Activated CD4-positive, alpha-beta T cell treated with anti-CD3 and anti-CD28 coated beads, Interleukin-2, amount 50 U/mL, for 24 hours (primary cell): ENCODE measurements around the gene PRKAG1.

Experiments
- DNase-seq, 2 donors: peaks; one replicate each; pipeline ENCODE4 v3.0.0-alpha.2; 2020; ENCODE audit warnings: low read depth in 1 of 2, low spot score in 1 of 2

Gene PRKAG1

DNA sequence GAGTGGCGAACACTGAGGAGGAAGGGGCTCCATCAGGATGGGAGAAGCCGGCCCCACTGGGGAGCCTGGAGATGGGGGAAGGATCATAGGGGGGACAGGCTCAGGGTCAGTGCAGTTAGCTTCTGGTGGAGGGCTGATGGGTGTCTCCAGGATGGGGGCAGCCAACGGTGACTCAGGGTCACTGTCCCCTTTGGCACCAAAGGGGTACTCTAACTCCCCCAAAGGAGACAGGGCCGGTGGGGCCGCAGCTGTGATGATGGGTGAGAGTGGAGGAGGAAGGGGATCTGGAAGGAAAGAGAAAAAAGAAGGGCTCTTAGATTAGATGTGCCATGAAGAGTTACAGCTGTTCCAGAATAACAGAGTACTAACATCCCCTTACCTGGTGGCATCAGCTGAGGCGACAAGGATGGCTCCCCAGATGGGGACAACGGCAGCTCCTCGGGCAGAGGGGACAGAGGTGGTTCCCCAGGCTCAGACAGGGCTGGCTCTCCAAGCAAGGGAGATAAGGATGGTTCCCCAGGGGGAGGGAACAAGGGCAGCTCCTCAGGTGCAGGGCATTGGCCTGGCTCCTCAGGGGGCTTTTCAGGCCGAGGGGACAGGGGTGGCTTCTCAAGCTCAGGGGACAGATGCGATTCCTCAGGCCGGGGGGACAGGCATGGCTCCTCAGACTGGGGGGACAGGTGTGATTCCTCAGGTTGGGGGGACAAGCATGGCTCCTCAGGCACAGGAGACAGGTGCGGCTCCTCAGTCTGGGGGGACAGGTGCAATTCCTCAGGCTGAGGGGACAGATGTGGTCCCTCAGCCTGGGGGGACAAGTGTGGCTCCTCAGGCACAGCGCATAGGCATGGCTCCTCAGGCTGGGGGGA lies 32.2 kb upstream of the PRKAG1 start:
- no peak for DNase-seq

DNA sequence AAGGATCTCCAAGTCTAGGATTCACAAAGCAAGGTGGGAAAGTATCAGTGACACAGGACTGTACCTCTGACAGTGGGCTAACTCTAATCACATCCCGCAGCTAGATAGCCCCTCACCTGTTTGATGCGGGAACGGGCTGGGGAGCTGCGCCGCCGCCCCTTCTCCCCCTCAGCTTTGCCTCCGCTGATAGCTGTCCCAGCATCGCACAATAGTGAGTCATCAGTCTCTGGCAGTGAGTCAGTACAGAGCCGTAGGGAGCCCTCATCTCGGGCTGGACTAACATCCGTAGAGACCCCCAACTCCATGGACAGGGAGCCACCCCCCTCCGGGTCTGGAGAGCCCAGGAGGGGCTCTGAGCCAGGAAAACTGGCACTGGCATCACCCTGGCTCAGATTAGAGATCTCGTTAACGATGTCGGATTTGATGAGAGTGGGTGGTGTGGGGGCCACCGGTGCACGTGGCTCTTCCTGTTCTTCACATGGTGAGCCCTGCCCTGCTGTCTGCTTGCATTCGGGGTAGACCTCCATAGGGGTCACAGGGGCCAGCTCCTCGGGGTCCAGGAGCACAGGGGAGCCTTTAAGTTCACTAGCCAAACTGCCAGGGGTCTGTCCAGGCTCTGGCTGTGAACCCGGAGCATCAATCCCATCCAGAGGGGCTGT lies 31.1 kb upstream of the PRKAG1 start:
- no peak for DNase-seq

DNA sequence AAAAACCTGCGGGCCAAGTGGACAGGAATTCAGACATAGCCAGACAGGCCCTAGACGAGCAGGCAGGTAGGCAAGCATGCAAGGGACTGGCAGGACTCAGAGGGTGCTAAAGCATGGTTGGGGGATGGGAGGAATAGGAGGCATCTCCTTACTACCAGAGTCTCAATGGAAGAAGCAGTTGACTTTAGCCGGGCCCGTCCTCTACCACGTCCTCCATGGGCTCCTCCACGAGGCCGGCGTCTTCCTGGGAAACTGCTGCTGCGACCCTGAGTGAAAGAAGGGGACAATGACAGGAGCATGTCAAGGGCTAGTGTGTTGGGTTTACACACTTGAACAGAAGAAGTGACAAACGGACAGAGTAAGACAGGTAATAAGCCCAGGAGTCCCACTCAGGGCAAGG lies 30.4 kb upstream of the PRKAG1 start:
- DNase-seq, result no peak

DNA sequence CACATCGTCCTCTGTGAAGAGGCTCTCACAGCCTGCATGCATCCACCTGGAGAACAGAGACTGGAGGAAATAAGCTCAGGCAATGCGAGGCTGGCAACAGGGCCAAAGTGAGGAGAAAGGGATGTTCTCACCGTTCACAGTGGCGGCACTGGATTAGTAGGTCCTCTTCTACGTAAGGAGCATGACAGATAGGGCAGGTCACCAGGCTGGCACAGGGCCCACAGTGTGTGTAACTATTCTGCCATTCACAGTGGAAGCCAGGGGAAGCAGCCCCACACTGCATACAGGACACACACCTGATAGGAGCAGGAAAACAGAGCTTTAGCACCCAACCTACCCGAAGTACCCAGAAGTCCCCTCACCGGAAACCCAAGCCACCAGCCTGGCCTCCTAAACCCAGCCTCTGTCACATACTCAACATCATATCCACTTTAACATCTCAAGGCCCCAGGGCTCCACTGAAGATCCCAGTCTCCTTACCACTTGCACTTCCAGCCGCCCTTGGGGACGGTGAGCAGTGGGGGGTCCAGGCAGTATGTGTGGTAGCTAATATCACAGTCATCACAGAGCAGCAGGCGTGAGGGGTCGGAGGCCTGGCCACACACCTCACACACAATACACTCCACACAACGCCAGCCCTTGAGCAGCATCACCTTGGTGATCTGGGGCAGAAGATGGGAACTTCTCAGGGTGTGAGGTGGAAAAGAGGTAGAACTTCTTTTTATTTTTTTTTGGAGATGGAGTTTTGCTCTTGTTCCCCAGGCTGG lies 27.7 kb upstream of the PRKAG1 start:
- DNase-seq, result no peak

DNA sequence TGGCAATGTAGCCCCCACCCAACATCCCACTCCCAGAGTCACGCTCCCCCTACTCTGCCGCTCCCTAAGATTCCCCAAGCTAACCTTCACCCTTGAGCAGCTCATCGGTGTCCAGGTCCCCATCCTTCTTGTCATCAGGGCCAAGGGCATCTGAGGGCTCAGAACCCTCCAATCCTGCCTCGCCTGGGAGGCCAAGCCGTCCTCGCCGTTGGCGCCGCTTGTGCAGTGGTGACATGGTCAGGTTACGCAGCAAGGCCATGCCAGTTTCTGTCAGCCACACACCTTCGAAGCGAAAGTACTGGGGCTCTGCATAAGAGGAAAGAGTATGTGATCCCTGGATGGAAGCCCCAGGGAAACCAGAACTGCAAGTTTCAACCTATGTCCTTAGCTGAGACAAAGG lies 26.1 kb upstream of the PRKAG1 start:
- DNase-seq, result no peak

DNA sequence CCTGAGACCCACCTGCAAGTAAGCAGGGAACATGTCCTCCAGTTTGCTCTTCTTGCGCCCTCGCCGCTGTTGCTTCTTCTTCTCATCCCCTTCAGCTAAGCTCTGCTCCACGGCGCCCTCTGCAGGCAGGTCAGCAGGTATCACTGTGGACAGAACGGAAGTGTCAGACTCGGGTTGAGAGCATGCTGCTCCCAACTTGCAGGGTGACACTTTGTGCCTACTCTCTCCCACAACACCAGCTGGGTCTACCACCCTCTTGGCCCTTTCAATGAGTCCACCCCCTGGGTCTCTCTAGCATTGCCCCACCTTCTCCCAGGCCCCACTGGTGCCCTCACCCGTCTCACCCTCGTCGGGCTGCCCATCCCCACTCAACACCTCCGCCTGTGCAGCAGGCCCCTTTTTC lies 25.3 kb upstream of the PRKAG1 start:
- DNase-seq, result peak; percentile 56 to 66

DNA sequence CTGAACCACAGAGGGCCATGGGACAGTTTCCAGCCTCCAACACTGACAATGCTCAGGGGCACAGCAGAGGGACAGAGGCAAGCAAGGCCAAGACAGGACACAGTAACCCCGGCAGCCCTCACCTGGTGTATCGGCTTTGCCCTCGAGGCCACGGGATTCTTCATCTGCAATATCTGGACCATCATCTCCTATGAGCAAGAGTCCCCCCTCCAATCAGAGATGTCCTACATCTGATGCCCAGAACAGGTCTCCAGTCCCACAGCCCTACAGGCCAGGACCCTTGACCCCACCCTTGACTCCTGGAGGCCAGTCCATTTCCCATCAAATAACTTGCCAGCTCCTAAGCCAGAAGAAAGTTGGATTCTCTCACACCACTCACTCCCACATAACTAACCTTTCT lies 24.7 kb upstream of the PRKAG1 start:
- DNase-seq, result no peak

DNA sequence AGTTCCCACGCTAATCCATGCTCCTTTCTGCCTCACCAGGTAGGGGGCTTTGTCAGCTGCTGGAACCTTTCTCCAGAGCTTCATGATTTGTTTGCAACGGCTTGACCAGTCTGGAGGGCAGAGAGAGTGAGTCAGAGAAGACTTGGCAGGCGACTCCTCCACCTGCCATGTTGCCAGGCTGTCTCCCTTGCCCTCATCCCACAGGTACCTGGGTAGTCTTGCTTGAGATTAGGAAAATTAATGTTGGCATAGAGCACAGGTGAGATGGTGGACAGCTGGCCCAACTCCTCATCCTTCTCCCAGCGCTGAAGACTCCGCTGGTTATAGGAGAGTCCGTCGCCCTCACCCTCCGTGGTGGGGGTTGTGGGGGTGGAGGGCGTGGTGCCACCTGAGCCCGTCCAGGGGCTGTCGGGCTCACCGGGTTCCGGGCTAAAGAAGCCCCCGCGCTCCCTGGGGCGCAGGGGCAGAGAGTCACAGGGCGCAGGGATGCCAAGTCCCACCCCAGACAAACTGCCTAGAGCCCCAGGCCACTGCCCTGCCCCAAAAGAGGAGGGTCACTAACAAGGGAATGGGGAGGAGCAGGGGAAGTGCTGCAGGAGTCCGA lies 23.4 kb upstream of the PRKAG1 start:
- no peak for DNase-seq

DNA sequence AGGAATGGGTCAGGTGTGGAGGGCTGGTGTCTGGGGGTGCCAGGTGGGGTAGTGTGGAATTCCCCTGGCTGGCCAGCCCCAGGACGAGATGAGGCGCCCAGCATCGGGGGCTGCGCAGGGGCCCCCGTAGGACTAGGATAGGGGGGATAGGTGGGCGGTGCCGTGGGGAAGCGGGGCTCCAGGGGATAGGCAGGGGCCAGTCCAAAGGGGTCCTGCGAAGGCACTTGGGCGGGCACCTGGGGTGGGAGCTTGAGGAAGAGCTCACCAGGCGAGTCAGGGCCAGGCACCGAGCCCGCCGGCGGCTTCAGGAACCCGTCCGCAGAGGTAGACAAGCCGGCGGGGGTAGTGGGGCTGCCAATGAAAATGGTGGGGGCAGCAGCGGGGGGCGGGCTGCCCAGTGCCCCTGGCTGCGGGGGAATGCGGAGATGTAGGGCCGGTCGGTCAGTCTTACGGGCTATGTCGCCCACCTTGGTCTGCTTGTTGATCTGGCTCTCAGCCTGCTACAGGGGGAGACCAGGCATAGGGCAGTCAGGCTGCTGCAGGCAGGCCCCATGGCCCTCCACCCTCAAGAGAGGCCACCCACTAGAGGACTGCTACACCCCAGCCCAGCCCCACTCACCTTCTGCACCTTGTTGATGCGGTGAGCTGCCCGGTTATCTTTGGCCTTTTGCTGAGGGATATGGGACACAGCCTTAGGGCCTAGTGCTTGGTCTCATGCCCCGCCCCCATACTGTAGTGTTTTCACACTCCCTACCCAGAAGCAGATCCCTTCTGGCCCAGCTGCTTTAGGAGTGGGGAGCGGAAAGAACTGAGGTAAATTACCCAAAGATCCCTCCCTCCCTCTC lies 22.7 kb upstream of the PRKAG1 start:
- DNase-seq, result no peak

DNA sequence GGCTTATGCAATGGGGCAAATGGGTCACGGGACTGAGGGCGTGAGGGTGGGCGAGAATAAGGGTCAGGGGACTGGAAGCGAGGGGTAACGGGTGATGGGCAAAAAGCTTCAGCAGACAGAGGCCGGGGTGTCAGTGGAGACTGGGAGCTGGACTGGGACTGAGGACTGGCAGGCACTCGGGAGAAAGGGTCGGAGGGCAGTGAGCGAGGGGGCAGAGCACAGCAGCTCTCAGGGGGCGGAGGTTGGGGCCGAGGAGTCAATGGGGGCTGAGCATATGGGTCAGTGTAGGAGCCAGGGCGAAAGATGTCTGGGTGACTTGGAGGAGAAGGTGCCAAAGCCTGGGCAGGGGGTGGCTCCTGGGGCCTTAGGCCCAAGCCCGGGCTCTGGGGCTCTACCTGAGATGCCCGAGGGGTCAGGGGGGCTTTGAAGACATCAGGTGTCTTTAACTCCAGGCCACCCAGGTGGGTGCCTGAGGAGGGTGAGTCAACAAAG lies 21.8 kb upstream of the PRKAG1 start:
- no peak for DNase-seq

DNA sequence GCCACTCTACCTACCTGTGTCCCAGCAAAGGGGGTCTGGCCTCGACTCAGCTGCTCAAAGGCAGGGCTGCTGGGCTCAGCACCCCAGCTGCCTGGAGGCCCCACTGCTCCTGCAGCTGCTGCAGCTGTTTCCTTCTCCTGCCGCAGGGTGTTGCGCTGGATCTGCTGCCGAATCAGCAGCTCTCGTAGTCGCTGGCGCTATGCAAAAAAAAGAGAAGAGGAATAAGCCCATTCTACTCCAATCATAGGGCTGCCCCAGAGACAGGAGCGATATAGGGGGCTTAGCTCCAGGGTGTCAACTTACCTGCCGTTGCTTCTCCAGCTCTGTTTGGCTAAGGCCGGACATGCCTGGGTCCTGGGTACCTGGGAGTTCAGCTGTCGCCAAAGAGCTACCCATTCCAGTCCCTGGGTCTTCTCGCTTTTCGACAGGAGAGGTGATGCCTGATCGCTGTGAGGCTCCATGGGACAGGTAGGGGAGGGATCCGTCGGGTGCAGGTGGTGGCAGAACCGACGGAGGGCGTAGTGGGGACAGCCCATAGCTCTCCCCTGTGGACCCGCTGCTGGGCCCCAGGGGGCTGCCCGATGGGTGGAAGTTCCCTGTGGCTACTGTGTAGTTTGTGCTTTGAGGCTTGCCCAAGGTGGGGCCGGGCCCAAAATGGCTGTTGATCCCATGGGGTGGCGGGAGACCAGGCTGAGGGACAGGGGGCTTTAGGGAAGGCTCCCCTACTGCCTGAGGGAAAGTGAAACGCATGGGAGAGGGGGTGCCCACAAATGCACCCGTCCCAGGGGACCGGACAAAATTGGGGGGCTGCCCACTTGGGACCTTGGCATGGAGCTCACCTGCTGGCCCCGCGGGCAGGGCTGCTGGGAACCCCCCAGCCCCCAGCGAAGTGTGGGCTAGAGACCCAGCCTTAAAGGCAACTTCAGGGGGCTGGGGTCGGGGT lies 21.1 kb upstream of the PRKAG1 start:
- no peak for DNase-seq

DNA sequence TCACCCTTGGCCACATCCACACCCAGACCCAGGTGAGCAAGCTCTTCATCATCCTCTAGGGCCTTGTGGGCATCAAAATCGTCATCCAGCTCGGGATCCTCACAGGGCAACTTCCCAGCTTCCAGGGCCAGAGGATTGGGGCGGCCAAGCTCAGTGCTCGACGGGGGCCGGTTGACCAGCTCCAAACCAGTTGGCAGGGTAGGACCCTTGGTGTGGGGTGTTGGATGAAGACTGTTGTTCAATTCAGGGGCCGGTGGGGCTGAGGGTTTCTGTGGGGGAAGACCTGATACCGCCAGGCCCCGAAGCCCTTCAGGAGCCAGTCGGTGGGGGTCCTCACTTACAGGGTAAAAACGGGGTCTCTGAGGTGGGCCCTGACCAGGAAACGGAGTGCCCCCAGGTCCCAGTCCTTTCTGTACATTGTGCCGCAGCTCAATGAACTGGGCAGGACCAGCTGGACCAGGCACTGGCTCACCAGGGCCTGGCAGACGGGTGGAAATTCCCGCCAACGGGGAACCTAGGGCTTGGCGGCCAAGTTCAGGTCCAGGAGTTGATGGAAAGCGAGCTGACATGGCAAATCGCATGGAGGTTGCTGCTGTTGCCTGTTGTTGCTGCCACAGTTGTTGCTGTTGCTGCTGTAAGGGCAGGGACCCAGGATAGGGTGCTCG lies 19.8 kb upstream of the PRKAG1 start:
- DNase-seq, result no peak

DNA sequence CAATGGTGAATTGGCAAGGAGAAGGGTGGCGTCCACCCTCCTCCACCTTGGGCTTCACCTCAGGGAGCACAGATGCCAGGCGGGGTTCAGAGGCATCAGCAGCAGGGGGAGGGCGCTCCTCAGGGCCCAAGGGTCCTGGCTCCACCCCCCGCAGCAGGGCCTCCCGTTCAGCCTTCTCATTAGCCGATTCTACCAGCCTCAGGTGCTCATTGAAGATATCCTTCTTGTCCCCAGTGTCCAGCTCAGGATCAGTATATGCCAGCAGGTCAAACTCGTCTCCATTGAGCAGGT lies 19.3 kb upstream of the PRKAG1 start:
- no peak for DNase-seq

DNA sequence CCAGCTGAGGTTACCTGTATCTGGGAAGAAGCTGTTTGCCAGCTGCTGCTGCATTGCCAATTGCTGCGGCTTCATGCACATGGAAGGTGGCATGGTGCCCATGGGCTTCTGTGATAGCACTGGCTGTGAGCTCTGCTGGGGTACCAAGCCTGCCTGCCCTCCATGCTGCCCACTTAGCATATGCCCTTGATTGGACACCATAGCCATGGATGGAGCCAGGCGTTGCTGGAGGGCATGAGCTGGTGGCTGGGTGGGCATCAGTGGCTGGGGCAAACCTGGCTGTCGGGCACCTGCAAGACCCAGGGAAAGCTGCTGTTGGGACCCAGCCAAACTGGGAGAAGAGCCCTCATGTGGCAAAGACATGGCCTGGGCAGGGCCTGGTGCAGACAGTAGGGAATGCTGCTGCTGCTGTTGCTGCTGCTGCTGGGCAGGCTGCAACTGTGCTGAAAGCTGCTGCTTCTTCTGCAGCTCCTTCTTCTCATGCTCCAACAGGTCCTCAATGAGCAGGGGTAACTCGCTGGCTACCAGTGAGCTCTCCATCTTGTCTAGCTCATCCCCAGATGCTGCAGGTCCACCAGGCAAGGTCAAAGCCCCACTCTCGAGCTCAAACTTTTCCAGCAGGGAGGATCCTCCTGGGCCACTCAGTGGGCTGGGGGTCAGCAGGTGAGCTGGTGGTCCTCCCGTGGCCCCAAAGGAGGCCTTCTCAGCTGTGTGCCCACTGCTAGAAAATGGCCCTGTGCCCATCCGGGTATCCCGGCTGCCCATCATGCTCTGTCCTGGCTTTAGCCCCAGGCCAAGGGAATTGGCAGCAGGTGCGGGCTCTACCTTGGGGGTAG lies 18.8 kb upstream of the PRKAG1 start:
- DNase-seq, result no peak

DNA sequence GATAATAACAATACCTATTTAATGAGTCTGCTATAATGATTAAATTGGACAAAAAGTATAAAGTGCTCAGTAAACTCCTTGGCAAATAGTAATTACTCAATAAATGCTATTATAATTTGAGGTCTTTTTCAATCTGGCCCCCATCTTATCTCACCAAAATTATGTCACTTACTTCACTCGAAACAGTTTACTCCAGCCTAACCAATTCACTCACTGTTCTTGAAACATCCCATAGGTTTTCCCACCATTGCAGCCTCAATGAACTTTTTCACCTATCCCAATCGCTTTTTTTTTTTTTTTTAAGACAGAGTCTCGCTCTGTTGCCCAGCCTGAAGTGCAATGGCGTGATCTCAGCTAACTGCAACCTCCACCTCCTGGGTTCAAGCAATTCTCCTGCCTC lies 17.5 kb upstream of the PRKAG1 start:
- no peak for DNase-seq

DNA sequence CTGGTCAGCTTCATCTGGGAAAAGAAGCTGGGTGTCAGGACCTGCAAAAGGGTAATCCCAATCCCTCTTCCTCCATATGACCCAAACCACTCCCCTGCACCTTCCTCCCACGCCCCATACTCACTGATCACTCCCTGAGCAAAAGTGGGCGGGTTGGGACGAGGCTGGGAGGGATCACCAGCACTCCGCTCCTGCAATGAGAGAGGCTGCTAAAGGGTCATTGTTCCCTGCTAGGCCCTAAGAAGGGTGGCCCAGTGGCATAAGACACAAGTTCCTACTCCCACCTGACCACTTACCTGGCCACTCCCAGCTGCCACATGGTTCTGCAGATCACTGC lies 15.7 kb upstream of the PRKAG1 start:
- no peak for DNase-seq

DNA sequence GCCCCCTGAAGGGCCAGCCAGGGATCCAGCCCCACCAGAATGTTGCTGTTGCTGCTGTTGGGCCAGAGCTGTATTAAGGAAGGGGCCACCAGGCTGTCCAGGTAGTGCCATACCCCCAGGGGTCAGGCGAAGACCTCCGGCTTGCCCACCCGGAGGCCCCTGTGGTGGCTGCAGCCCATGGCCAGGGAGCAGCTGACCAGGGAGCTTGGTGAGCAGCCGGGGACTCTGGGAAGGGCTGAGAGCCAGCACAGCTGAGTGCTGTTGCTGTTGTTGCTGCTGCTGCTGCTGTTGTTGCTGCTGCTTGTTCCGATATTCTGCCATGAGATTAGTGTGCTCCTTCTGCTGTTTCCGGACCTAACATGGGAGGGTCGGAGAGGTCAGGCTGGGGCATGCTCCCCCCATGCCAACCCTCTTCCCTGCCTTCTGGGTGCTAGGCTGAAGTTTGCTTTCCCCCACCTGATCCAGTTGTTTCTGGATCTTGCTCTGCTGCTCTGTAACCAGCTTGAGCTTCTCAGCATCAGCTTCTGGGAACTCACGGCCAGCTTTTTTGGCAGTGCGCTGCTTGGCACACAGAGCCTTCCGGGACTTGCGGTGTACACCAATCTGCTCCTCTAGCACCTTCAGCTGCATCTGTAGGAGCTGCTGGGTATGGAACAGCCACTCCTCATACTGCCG lies 15.2 kb upstream of the PRKAG1 start:
- DNase-seq, result no peak
